Breast epithelium (tissue), 4 donors: ENCODE measurements around the gene DNAJC2. TPM values are rescaled to one million over a fixed set of nuclear protein-coding genes. Genes with fewer than 3 reads are reported as not detected.

ENCODE experiments used
- DNase-seq, 2 donors: peaks; one replicate each; pipeline ENCODE4 v3.0.0-alpha.2; 2019; ENCODE audit warnings: low spot score in 2 of 2
- H3K27ac ChIP-seq, 2 donors: fragments of 200-600 bp; sonication (generic) in 1 of 2; one replicate each; pipeline ENCODE4 v1.5.1; 2016 to 2019; ENCODE audit warnings: mild to moderate bottlenecking in 1 of 2
- H3K27me3 ChIP-seq, 2 donors: fragments of 200-600 bp; sonication (generic) in 1 of 2; one replicate each; pipeline versions ENCODE4 v1.5.1 to v1.6.0; 2017 to 2019; ENCODE audit warnings: control low read depth in 1 of 2, mild to moderate bottlenecking in 1 of 2
- H3K36me3 ChIP-seq: fragments of 200-600 bp; one replicate; pipeline ENCODE4 v1.5.1; 2019
- H3K4me1 ChIP-seq, 2 donors: fragments of 200-600 bp; sonication (generic); one replicate each; pipeline ENCODE4 v1.5.1; 2016 to 2019; ENCODE audit warnings: control low read depth in 1 of 2
- H3K4me3 ChIP-seq, 3 donors: fragments of 200-600 bp; sonication (generic); 1 replicate in 2 of 3; 2 replicates in 1 of 3; pipeline ENCODE4 v1.5.1; 2016 to 2019; ENCODE audit warnings: mild to moderate bottlenecking in 3 of 3, moderate library complexity in 2 of 3
- H3K9me3 ChIP-seq, 2 donors: fragments of 200-600 bp; sonication (generic) in 1 of 2; one replicate each; pipeline ENCODE4 v1.5.1; 2016 to 2019; ENCODE audit warnings: control low read depth in 1 of 2
- POLR2A ChIP-seq: fragments of 450-650 bp; IDR thresholded peaks from one replicate; pipeline ENCODE4 v1.6.1; 2016; ENCODE audit warnings: antibody characterized with exemption, mild to moderate bottlenecking, moderate library complexity
- POLR2AphosphoS5 ChIP-seq, 3 donors: sonication (generic); formaldehyde crosslinking; IDR thresholded peaks; one replicate each; pipeline ENCODE4 v1.6.1; 2017; ENCODE audit warnings: antibody characterized with exemption in 3 of 3
- intact Hi-C: fragments of 100-400 bp; cut with DNase I; formaldehyde crosslinking; loops from one replicate; pipeline ENCODE4 v1.15.1; 2023; ENCODE audit warnings: low total_unique reads
- total RNA-seq, 3 donors: library from RNA; depleted of rRNA; stranded (reverse); fragments of >200 nt; gene quantifications; one replicate each; pipeline ENCODE4 v1.1.0, GENCODE V29; 2016
- TF ChIP-seq, protein P1 (sequence below), 3 donors: fragments of 450-650 bp; IDR thresholded peaks; one replicate each; pipeline ENCODE4 v1.5.1; 2016 to 2017; ENCODE audit warnings: antibody characterized with exemption in 3 of 3, mild to moderate bottlenecking in 3 of 3, moderate library complexity in 3 of 3

The DNAJC2 gene, protein sequence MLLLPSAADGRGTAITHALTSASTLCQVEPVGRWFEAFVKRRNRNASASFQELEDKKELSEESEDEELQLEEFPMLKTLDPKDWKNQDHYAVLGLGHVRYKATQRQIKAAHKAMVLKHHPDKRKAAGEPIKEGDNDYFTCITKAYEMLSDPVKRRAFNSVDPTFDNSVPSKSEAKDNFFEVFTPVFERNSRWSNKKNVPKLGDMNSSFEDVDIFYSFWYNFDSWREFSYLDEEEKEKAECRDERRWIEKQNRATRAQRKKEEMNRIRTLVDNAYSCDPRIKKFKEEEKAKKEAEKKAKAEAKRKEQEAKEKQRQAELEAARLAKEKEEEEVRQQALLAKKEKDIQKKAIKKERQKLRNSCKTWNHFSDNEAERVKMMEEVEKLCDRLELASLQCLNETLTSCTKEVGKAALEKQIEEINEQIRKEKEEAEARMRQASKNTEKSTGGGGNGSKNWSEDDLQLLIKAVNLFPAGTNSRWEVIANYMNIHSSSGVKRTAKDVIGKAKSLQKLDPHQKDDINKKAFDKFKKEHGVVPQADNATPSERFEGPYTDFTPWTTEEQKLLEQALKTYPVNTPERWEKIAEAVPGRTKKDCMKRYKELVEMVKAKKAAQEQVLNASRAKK
- total RNA-seq, result 10 to 100 TPM; 12.8 to 26.1 (median 21.3) TPM

DNA sequence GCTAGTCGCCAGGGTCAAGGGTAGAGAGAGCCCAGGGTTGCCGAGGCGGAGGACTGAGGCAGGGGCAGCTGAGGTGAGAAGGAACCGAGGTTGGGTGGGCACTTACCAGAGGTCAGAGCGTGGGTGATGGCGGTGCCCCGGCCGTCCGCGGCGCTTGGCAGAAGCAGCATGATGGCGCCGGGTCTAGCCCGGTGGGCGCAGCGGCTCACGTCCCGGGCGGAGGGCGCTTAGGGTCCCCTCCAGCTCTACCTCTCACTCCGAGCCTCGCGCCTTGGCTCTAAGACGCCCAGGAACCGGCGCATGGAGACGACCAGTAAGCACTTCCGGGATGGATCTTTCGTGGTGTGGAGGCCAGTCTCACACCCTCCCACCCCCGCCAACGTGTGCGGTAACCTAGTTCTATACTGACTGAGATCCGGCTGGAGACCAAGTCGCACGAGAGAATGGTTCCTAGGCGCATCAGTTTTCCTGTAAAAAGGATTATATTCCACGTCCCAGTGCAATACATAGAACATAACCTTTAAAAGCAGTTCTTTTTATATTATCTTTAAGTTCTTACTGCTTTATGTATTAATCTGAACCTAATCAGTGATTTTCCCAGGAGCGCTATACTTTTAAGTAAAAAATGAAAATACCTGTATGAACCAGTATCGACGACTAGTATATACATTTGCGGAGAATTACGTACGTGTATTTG, at the start of gene DNAJC2:
Gene DNAJC2 (minus strand): TSS at position 315 of the 697 bp plus-strand sequence. CDS start 145 bp downstream, at position 170.
- H3K36me3 ChIP-seq, result peaks cover 5% of the 10 kb centered on the region
- peak within 1 kb of the TSS; percentile 90 to 91 for H3K27ac ChIP-seq
- peak; percentile 64 to 92 (median 91) for TF ChIP-seq POLR2AphosphoS5 (IDR thresholded peaks at IDR 0.05)
- no peak for TF ChIP-seq POLR2A
- intact Hi-C loops, result no loop called here
- DNase-seq, result peak; percentile 81 to 82
- no peaks in the 10 kb centered on the region for H3K9me3 ChIP-seq
- H3K4me1 ChIP-seq, result peaks cover 0 to 7% of the 10 kb centered on the region in 2 donors
- peak within 1 kb of the TSS; percentile 95 to 97 (median 96) for H3K4me3 ChIP-seq
- H3K27me3 ChIP-seq, result no peaks in the 10 kb centered on the region

DNA sequence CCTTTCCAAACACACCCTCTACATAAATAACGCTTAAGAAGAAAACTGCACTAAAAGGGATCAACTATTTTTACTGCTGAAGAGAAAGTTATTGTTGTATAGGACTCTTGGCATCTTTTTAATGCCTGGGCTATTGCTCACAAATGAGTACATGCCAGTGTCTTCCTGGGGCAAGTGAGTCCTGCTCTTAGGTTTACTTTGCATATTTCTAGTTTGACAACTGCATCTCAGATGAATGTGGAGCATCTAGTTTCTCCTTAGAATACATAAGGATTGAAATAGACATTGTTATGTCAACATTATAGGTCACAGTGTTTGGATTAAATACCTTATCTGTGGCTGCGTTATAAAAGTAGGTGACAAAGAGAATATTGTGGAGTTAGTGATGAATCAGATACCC, 47.4 kb upstream of the DNAJC2 start:
- Histone ChIP-seq H3K9me3 (no peaks in the 10 kb centered on the region), H3K27me3 (no peaks in the 10 kb centered on the region), H3K4me3 (no peak overlapping the region), H3K36me3 (no peaks in the 10 kb centered on the region), H3K27ac (no peak overlapping the region), H3K4me1 (no peaks in the 10 kb centered on the region)
- no peak for DNase-seq
- intact Hi-C loops, result no loop called here
- no peak for TF ChIP-seq POLR2AphosphoS5 (IDR thresholded peaks at IDR 0.05)
- TF ChIP-seq, protein P1, sequence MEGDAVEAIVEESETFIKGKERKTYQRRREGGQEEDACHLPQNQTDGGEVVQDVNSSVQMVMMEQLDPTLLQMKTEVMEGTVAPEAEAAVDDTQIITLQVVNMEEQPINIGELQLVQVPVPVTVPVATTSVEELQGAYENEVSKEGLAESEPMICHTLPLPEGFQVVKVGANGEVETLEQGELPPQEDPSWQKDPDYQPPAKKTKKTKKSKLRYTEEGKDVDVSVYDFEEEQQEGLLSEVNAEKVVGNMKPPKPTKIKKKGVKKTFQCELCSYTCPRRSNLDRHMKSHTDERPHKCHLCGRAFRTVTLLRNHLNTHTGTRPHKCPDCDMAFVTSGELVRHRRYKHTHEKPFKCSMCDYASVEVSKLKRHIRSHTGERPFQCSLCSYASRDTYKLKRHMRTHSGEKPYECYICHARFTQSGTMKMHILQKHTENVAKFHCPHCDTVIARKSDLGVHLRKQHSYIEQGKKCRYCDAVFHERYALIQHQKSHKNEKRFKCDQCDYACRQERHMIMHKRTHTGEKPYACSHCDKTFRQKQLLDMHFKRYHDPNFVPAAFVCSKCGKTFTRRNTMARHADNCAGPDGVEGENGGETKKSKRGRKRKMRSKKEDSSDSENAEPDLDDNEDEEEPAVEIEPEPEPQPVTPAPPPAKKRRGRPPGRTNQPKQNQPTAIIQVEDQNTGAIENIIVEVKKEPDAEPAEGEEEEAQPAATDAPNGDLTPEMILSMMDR (IDR thresholded peaks at IDR 0.05), result no peak
- TF ChIP-seq POLR2A, result no peak

DNA sequence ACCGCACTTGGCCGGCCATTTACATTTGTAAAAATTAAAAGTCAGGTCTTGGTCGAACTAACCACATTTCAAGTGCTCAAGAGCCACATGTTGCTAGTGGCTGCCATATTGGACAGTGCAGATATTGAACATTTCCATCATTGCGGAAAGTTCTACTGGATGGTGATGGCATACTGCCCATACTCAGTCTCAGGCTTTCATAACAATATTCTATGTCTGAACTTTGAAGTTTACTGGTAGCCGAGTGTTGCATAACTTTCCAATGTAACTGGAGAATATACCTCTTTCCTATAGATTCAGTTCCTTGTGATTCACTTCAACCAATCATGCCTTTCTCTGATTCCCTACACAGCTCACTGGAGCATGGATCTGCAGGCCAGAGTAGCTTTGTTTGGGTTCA, 46.6 kb upstream of the DNAJC2 start:
- Histone ChIP-seq H3K4me3 (no peak overlapping the region), H3K36me3 (no peaks in the 10 kb centered on the region), H3K27me3 (no peaks in the 10 kb centered on the region), H3K9me3 (no peaks in the 10 kb centered on the region), H3K27ac (no peak overlapping the region), H3K4me1 (no peaks in the 10 kb centered on the region)
- intact Hi-C loops, result no loop called here
- TF ChIP-seq POLR2AphosphoS5 (IDR thresholded peaks at IDR 0.05) (no peak), POLR2A (no peak)
- TF ChIP-seq, protein P1 (IDR thresholded peaks at IDR 0.05), result no peak
- DNase-seq, result no peak

DNA sequence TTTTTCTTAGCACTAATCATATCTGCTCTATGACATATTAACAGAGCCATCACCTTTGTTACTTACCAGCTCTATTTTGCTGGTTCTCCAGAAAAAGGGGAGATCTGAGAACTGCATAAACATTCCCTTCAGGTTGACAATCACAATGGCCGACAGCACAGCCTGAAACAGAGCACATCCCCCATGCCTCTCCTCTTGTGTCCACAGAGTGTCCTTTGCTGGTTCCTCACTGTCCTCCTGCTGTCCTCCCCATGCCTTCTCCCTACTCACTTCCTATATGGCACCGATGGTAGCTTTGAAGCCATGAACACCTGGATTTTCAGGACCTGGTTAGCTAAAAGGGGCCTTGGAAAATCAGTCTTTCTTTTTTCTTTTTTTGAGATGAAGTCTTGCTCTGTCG, 44.7 kb upstream of the DNAJC2 start:
- DNase-seq, result no peak
- Histone ChIP-seq H3K36me3 (no peaks in the 10 kb centered on the region), H3K4me1 (no peaks in the 10 kb centered on the region), H3K27ac (no peak overlapping the region), H3K27me3 (no peaks in the 10 kb centered on the region), H3K9me3 (no peaks in the 10 kb centered on the region), H3K4me3 (no peak overlapping the region)
- TF ChIP-seq POLR2A (no peak), POLR2AphosphoS5 (IDR thresholded peaks at IDR 0.05) (no peak)
- TF ChIP-seq, protein P1 (IDR thresholded peaks at IDR 0.05), result no peak
- intact Hi-C loops, result no loop called here

DNA sequence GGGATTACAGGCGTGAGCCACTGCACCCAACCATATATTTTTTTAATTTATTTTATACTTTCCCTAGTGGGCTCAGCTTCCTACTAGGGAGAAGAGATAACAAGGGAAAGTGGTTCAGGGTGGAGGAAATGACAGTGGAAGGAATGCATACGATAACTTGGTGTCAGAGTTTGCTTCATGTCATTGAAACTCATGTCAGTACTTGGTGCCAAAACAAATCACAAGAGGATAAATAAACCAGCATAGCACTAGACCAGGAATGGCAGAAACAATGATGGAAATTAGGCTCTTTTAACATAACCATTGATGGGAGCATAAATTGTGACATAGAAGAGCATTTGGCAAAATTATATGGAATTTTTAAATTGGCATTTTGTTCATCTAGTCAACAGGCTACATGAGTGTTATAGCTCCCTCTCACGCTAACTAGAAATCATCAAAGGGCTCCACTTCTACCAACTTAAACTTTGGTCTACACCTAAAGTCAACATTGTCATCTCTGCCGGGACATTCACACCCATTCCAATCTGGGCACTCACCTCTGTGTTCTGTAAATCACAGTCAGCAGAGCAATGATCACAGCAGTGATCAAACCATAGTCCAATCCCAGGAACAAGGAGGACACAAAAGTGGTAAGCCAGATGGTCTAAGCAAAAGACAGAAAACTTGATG, 44.0 kb upstream of the DNAJC2 start:
- TF ChIP-seq POLR2AphosphoS5 (IDR thresholded peaks at IDR 0.05) (no peak), POLR2A (no peak)
- TF ChIP-seq, protein P1 (IDR thresholded peaks at IDR 0.05), result no peak
- no peaks in the 10 kb centered on the region for H3K9me3 ChIP-seq
- H3K36me3 ChIP-seq, result no peaks in the 10 kb centered on the region
- no peaks in the 10 kb centered on the region for H3K4me1 ChIP-seq
- intact Hi-C loops, result no loop called here
- H3K4me3 ChIP-seq, result no peak overlapping the region
- no peak for DNase-seq
- no peaks in the 10 kb centered on the region for H3K27me3 ChIP-seq
- no peak overlapping the region for H3K27ac ChIP-seq
